HG02981 (cell line): ENCODE results near the gene IL20RA.

Source experiments
- ATAC-seq: cut with Tn5 transposase; IDR thresholded peaks from one replicate; pipeline ENCODE4 v1.9.1; 2021; ENCODE audit warnings: mild to moderate bottlenecking, moderate library complexity; ENCODE audit not compliant: unreplicated experiment

IL20RA gene

GRCh38 chr6:137046871-137047412, 2.2 kb upstream of the IL20RA start:
- no peak for ATAC-seq

DNA sequence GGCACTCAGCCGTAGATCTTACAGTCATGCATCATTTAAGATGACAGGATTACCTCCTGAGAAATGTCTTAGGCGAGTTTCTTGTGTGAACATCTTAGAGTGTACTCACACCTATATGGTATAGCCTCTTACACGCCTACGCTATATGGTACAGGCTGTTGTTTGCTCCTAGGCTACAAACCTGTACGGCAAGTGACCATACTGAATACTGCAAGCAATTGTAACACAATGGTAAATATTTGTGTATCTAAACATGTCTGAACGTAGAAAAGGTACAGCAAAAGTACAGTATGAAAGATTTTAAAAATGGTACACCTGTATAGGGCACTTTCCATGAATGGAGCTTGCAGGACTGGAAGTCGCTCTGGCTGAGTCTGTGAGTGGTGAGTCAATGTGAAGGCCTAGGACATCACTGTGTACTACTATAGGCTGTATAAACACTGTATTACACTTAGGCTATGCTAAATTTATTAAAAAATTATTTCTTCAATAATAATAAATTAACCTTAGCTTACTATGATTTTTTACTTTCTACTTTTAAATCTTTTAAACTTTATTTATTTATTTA, 541 bp upstream of the IL20RA start:
- no peak for ATAC-seq

- no peak for ATAC-seq
Measured at GRCh38 chr6:137043710-137044365, 927 bp downstream of the IL20RA start.

DNA sequence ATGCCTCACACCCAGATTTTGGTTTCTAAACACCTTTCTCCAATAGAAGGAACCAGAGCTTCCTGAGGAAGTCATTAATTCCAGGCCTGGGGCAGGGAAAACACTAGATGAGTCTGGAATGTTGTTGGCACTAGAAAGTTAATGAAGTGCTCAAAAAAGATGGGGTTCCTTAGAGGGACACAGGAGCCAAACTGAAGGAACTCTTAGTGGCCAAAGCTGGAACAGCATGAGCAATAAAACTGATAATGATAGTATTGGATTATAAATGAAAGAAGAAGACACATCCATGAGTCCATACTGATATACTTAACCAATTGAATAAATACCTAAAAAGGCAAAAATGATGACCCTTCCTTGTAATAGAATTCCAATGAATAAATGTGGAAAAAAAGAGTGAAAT, 4.4 kb downstream of the IL20RA start:
- ATAC-seq: no peak

DNA sequence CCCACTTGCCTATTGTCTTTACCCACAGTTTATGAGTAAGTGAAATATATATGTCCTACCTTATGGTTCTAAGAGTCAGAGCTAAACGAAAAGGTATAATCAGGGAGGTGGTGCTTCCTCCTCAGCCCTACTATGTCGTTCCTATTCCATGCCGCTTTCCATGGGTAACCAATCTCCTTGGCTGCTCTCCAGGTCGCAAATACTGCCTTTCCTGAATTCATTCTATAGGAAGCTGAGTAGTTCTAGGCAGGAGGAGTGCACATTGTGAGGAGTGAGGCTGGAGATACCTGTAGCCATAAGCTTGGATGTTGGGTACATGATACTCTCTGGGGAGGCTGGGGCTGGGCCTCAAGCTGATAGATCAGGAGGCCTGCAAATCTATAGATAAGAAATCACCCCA, 5.8 kb downstream of the IL20RA start:
- no peak for ATAC-seq

GRCh38 chr6:137036566-137037300, 8.0 kb downstream of the IL20RA start:
- ATAC-seq: no peak

DNA sequence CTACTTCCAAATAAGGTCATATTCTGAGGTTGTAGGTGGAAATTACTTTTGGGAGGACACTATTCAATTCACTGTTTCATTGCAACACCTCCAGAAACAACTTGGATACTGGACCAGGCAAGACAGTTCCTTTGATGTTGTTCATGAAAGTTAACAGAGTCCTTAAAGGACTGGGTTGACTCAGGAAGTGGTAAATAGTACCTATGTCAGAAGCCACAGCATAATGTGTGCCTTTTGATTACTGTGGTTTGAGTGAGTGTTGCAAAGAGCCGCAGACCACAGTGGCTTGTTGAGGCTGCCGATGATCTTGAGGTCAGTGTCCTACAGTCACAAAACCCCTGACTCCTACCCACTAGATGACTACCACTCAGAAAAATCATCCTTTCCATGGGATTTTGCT, 10.9 kb downstream of the IL20RA start:
- ATAC-seq: peak; percentile 100

- ATAC-seq: no peak
Measured at GRCh38 chr6:137031122-137031521, 13.6 kb downstream of the IL20RA start.

GRCh38 chr6:137028912-137029311, 15.9 kb downstream of the IL20RA start:
- ATAC-seq: no peak

GRCh38 chr6:137025786-137026730, 18.7 kb downstream of the IL20RA start:
- ATAC-seq: peak; percentile 71

GRCh38 chr6:137024237-137024990, 20.4 kb downstream of the IL20RA start:
- no peak for ATAC-seq

DNA sequence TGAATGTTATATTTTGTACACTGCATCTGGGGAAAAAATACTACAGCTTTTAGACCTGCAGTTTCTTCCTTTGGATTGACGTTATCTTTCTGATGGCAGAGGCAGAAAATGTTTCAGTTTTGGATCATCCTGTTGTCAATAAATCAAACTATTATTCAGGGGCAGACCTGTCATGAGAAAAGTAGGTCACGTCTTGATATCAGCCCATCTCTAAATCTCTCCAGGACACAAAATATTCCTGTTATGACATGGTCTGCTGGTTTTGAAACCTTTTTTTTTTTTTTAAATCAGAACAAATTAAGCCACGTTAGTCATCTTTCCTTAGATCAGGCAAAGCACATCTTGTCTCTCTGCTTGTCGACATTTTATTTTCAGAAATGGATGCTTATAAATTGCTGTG, 24.0 kb downstream of the IL20RA start:
- ATAC-seq: no peak

- ATAC-seq: no peak
Measured at GRCh38 chr6:137019476-137020272, 25.1 kb downstream of the IL20RA start.

GRCh38 chr6:137017081-137017480, 27.7 kb downstream of the IL20RA start:
- ATAC-seq: no peak

DNA sequence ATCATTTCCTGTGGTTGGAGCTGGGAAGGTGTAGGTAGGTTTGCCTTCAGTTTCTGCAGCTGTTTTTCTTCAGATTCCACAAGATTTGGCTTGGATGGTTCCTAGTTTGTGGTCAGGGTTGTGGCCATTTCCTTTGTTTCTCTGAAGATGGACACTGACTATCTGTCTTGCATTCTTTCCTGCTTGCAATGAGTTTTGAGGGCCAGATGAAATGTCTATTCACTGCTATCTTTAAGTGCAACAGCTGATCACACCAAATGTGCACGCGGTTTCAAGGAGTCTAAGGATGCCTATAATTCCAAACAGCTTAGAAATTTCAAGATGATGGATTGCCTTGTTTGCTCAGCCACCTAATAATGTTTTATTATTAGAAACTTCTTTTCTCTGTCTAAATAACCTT, 28.4 kb downstream of the IL20RA start:
- no peak for ATAC-seq

- no peak for ATAC-seq
Measured at GRCh38 chr6:137015943-137016342, 28.8 kb downstream of the IL20RA start.

DNA sequence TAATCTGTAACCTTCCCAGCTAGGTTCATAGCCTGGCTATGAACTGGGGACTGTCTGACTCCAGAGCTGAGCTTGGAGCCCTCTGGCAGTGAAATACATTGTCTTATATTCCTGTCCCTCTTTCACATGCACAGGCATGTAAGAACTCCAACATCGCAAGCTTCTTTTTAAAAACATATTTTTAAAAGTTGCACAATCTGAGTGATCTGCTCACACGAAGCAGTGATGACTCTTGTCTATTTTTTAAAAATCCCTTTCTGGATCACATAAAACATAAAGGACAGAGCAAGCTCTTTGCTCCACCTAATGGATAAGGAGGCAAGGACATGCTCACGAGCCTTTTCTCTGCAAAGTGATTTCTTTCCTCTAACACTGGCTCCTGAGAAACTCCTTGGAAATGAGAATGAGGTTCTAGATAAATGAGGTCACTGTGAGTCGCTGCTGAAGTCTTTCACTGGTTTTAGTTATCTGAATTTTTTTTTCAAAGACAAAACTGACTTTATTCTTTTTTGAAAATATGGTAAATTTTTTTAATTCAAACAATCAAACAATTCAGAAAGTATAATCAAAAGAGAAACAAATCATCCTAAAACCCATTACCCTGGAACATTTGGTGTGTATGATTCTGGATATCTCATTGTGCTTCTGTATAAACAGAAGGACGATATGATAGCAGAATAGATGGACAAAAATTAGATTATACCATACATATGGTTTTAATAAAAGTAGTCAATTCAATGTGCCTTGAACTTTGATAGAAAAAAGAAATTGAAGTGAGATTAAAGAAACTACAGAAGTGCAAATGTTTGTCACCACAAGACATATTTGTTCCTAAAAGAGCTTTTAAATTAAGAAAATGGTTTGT, 30.8 kb downstream of the IL20RA start:
- ATAC-seq: no peak

- ATAC-seq: no peak
Measured at GRCh38 chr6:137013031-137013430, 31.7 kb downstream of the IL20RA start.
